Central memory CD8-positive, alpha-beta T cell (primary cell): Measurements from ENCODE around the gene TAF1B.
A peak's percentile ranks its signal among the peaks of the same experiment; 100 is the strongest.

Experiments used
- ATAC-seq: fragments of 150-1000 bp; cut with Tn5 transposase; replicated peaks from 2 replicates; pipeline ENCODE4 v1.10.0; 2022; ENCODE audit warnings: mild to moderate bottlenecking, moderate FRiP score, moderate number of reproducible peaks; ENCODE audit not compliant: poor library complexity, severe bottlenecking; ENCODE audit errors: extremely low read depth
- DNase-seq, 2 donors: peaks; one replicate each; pipeline ENCODE4 v3.0.0; 2021; ENCODE audit warnings: low spot score in 2 of 2
- H3K27ac Mint-ChIP-seq: one replicate; pipeline ENCODE4 v1.8.0; 2022; ENCODE audit warnings: low read depth, mild to moderate bottlenecking, moderate library complexity, mixed read lengths
- H3K27me3 Mint-ChIP-seq: one replicate; pipeline ENCODE4 v1.8.0; 2022; ENCODE audit warnings: mixed read lengths
- H3K36me3 Mint-ChIP-seq: one replicate; pipeline ENCODE4 v1.8.0; 2022; ENCODE audit warnings: mild to moderate bottlenecking, moderate library complexity, mixed read lengths; ENCODE audit not compliant: insufficient read depth
- H3K4me1 Mint-ChIP-seq: one replicate; pipeline ENCODE4 v1.8.0; 2022; ENCODE audit warnings: mixed read lengths
- H3K4me3 Mint-ChIP-seq: one replicate; pipeline ENCODE4 v1.8.0; 2022; ENCODE audit warnings: mild to moderate bottlenecking, moderate library complexity, mixed read lengths
- H3K9me3 Mint-ChIP-seq: one replicate; pipeline ENCODE4 v1.8.0; 2022; ENCODE audit warnings: mixed read lengths

Gene TAF1B

GRCh38 chr2:9883897-9884296 is 40.6 kb downstream of the TAF1B start:
- H3K27me3 Mint-ChIP-seq = no peaks in the 10 kb centered on the region
- peaks cover 22% of the 10 kb centered on the region for H3K4me1 Mint-ChIP-seq
- H3K36me3 Mint-ChIP-seq = peaks cover 19% of the 10 kb centered on the region
- peaks cover 11% of the 10 kb centered on the region for H3K9me3 Mint-ChIP-seq
- DNase-seq (no peak), ATAC-seq (no peak)
- H3K27ac Mint-ChIP-seq = no peak overlapping the region
- no peak overlapping the region for H3K4me3 Mint-ChIP-seq

GRCh38 chr2:9884436-9884835 is 41.2 kb downstream of the TAF1B start:
- H3K9me3 Mint-ChIP-seq = peaks cover 11% of the 10 kb centered on the region
- no peak overlapping the region for H3K4me3 Mint-ChIP-seq
- peaks cover 26% of the 10 kb centered on the region for H3K4me1 Mint-ChIP-seq
- peaks cover 16% of the 10 kb centered on the region for H3K36me3 Mint-ChIP-seq
- no peak for DNase-seq
- ATAC-seq = no peak
- H3K27me3 Mint-ChIP-seq = no peaks in the 10 kb centered on the region
- H3K27ac Mint-ChIP-seq = no peak overlapping the region

- ATAC-seq = no peak
- no peaks in the 10 kb centered on the region for H3K27me3 Mint-ChIP-seq
- DNase-seq = no peak
- H3K27ac Mint-ChIP-seq = no peak overlapping the region
- peaks cover 11% of the 10 kb centered on the region for H3K9me3 Mint-ChIP-seq
- H3K4me1 Mint-ChIP-seq = peaks cover 33% of the 10 kb centered on the region
- peaks cover 11% of the 10 kb centered on the region for H3K36me3 Mint-ChIP-seq
- no peak overlapping the region for H3K4me3 Mint-ChIP-seq
Observed at GRCh38 chr2:9885036-9885684, 41.9 kb downstream of the TAF1B start.

- Mint-ChIP-seq H3K4me3 (no peak overlapping the region), H3K36me3 (peaks cover 7% of the 10 kb centered on the region)
Observed at GRCh38 chr2:9887513-9887912, 44.2 kb downstream of the TAF1B start.

GRCh38 chr2:9889812-9890261 is 46.6 kb downstream of the TAF1B start:
- peaks cover 10% of the 10 kb centered on the region for H3K36me3 Mint-ChIP-seq
- H3K4me3 Mint-ChIP-seq = no peak overlapping the region
- H3K4me1 Mint-ChIP-seq = peaks cover 47% of the 10 kb centered on the region

More at GRCh38 chr2:9887513-9887912, 44.2 kb downstream of the TAF1B start:
- no peak overlapping the region for H3K27ac Mint-ChIP-seq
- H3K9me3 Mint-ChIP-seq = peaks cover 11% of the 10 kb centered on the region
- DNase-seq (no peak), ATAC-seq (no peak)
- no peaks in the 10 kb centered on the region for H3K27me3 Mint-ChIP-seq
- peaks cover 40% of the 10 kb centered on the region for H3K4me1 Mint-ChIP-seq

GRCh38 chr2:9892236-9892635 is 49.0 kb downstream of the TAF1B start:
- Mint-ChIP-seq H3K27ac (no peak overlapping the region), H3K36me3 (peaks cover 9% of the 10 kb centered on the region)

More at GRCh38 chr2:9889812-9890261, 46.6 kb downstream of the TAF1B start:
- H3K27me3 Mint-ChIP-seq = no peaks in the 10 kb centered on the region
- no peak overlapping the region for H3K27ac Mint-ChIP-seq
- H3K9me3 Mint-ChIP-seq = peaks cover 11% of the 10 kb centered on the region
- DNase-seq (no peak), ATAC-seq (no peak)

GRCh38 chr2:9895669-9896590 is 52.7 kb downstream of the TAF1B start:
- H3K27me3 Mint-ChIP-seq = no peaks in the 10 kb centered on the region
- no peak for ATAC-seq
- no peak overlapping the region for H3K4me3 Mint-ChIP-seq
- H3K36me3 Mint-ChIP-seq = peaks cover 7% of the 10 kb centered on the region
- H3K27ac Mint-ChIP-seq = peak overlapping the region; percentile 41
- no peaks in the 10 kb centered on the region for H3K9me3 Mint-ChIP-seq
- DNase-seq = no peak
- H3K4me1 Mint-ChIP-seq = peaks cover 34% of the 10 kb centered on the region

More at GRCh38 chr2:9892236-9892635, 49.0 kb downstream of the TAF1B start:
- peaks cover 47% of the 10 kb centered on the region for H3K4me1 Mint-ChIP-seq
- DNase-seq (no peak), ATAC-seq (no peak)
- no peaks in the 10 kb centered on the region for H3K27me3 Mint-ChIP-seq
- H3K9me3 Mint-ChIP-seq = peaks cover 10% of the 10 kb centered on the region
- H3K4me3 Mint-ChIP-seq = no peak overlapping the region

GRCh38 chr2:9897331-9897737 is 54.1 kb downstream of the TAF1B start:
- Mint-ChIP-seq H3K4me3 (no peak overlapping the region), H3K27me3 (no peaks in the 10 kb centered on the region), H3K36me3 (peaks cover 7% of the 10 kb centered on the region), H3K27ac (peak overlapping the region; percentile 41), H3K4me1 (peaks cover 30% of the 10 kb centered on the region), H3K9me3 (no peaks in the 10 kb centered on the region)
- ATAC-seq = no peak
- DNase-seq = no peak

- peaks cover 28% of the 10 kb centered on the region for H3K4me1 Mint-ChIP-seq
- H3K4me3 Mint-ChIP-seq = no peak overlapping the region
- no peak for ATAC-seq
- no peaks in the 10 kb centered on the region for H3K27me3 Mint-ChIP-seq
- no peak overlapping the region for H3K27ac Mint-ChIP-seq
- DNase-seq = no peak
- no peaks in the 10 kb centered on the region for H3K9me3 Mint-ChIP-seq
- H3K36me3 Mint-ChIP-seq = peaks cover 5% of the 10 kb centered on the region
Observed at GRCh38 chr2:9897846-9898245, 54.6 kb downstream of the TAF1B start.

- Mint-ChIP-seq H3K27ac (no peak overlapping the region), H3K9me3 (no peaks in the 10 kb centered on the region), H3K4me1 (peaks cover 9% of the 10 kb centered on the region), H3K4me3 (no peak overlapping the region), H3K36me3 (peaks cover 10% of the 10 kb centered on the region), H3K27me3 (no peaks in the 10 kb centered on the region)
- ATAC-seq (no peak), DNase-seq (no peak)
Observed at GRCh38 chr2:9905413-9905812, 62.1 kb downstream of the TAF1B start.

GRCh38 chr2:9907402-9907801 is 64.1 kb downstream of the TAF1B start:
- Mint-ChIP-seq H3K9me3 (no peaks in the 10 kb centered on the region), H3K36me3 (peaks cover 12% of the 10 kb centered on the region), H3K4me1 (peaks cover 9% of the 10 kb centered on the region), H3K4me3 (no peak overlapping the region), H3K27me3 (no peaks in the 10 kb centered on the region), H3K27ac (no peak overlapping the region)
- ATAC-seq (no peak), DNase-seq (no peak)

GRCh38 chr2:9908639-9909038 is 65.4 kb downstream of the TAF1B start:
- no peak for DNase-seq
- no peaks in the 10 kb centered on the region for H3K9me3 Mint-ChIP-seq
- H3K27ac Mint-ChIP-seq = no peak overlapping the region
- peaks cover 5% of the 10 kb centered on the region for H3K4me1 Mint-ChIP-seq
- no peak overlapping the region for H3K4me3 Mint-ChIP-seq
- H3K36me3 Mint-ChIP-seq = peaks cover 20% of the 10 kb centered on the region
- ATAC-seq = no peak
- H3K27me3 Mint-ChIP-seq = no peaks in the 10 kb centered on the region

GRCh38 chr2:9909106-9909505 is 65.8 kb downstream of the TAF1B start:
- no peaks in the 10 kb centered on the region for H3K27me3 Mint-ChIP-seq
- ATAC-seq (no peak), DNase-seq (no peak)
- H3K27ac Mint-ChIP-seq = no peak overlapping the region
- peaks cover 2% of the 10 kb centered on the region for H3K4me1 Mint-ChIP-seq
- no peaks in the 10 kb centered on the region for H3K9me3 Mint-ChIP-seq
- H3K4me3 Mint-ChIP-seq = no peak overlapping the region
- peaks cover 20% of the 10 kb centered on the region for H3K36me3 Mint-ChIP-seq
